Liver (tissue), 9 donors: ENCODE data around the gene RAI14. TPM values are rescaled to one million over a fixed set of nuclear protein-coding genes. Genes with fewer than 3 reads are reported as not detected.

Experiments
- DNase-seq: peaks from one replicate; pipeline ENCODE4 v3.0.0-alpha.2; 2017; ENCODE audit warnings: low spot score
- H3K27ac ChIP-seq, 2 donors: one replicate each; pipeline ENCODE4 v1.7.0; 2013; ENCODE audit warnings: inconsistent platforms in 2 of 2, low read length in 2 of 2, control low read depth in 1 of 2, low read depth in 1 of 2, mild to moderate bottlenecking in 1 of 2
- H3K27me3 ChIP-seq, 4 donors: one replicate each; pipeline versions ENCODE4 v1.6.1 to v1.7.0; 2013; ENCODE audit warnings: low read length in 3 of 4, inconsistent platforms in 1 of 4, mild to moderate bottlenecking in 1 of 4, moderate library complexity in 1 of 4; ENCODE audit not compliant: control insufficient read depth in 4 of 4, insufficient read depth in 4 of 4
- H3K36me3 ChIP-seq, 4 donors: one replicate each; pipeline versions ENCODE4 v1.6.1 to v1.7.0; 2013; ENCODE audit warnings: low read length in 3 of 4, mild to moderate bottlenecking in 3 of 4, low read depth in 1 of 4, moderate library complexity in 1 of 4; ENCODE audit not compliant: control insufficient read depth in 4 of 4, insufficient read depth in 3 of 4
- H3K4me1 ChIP-seq, 4 donors: one replicate each; pipeline versions ENCODE4 v1.6.1 to v1.7.0; 2013; ENCODE audit warnings: low read length in 3 of 4, mild to moderate bottlenecking in 3 of 4, moderate library complexity in 1 of 4; ENCODE audit not compliant: control insufficient read depth in 4 of 4, insufficient read depth in 4 of 4
- H3K4me3 ChIP-seq, 3 donors: one replicate each; pipeline versions ENCODE4 v1.6.1 to v1.7.0; 2013; ENCODE audit warnings: low read length in 3 of 3, control low read depth in 1 of 3, low read depth in 1 of 3, mild to moderate bottlenecking in 1 of 3
- H3K9ac ChIP-seq, 2 donors: one replicate each; pipeline ENCODE4 v1.7.0; 2013; ENCODE audit warnings: low read length in 2 of 2, mild to moderate bottlenecking in 2 of 2, moderate library complexity in 2 of 2, control low read depth in 1 of 2, low read depth in 1 of 2
- H3K9me3 ChIP-seq, 4 donors: one replicate each; pipeline versions ENCODE4 v1.6.1 to v1.7.0; 2013; ENCODE audit warnings: low read length in 3 of 4; ENCODE audit not compliant: control insufficient read depth in 4 of 4
- ATF3 ChIP-seq: IDR thresholded peaks from 2 replicates; pipeline ENCODE4 v1.6.1; 2016; ENCODE audit warnings: antibody characterized with exemption
- CTCF ChIP-seq: fragments of 150-350 bp; IDR thresholded peaks from 2 replicates; pipeline ENCODE4 v1.5.1; 2017; ENCODE audit warnings: improper control_type of control experiment, low read depth, low read length; ENCODE audit not compliant: missing input control
- EGR1 ChIP-seq, 2 donors: IDR thresholded peaks; 2 replicates each; pipeline ENCODE4 v1.6.1; 2016 to 2018; ENCODE audit warnings: antibody characterized with exemption in 2 of 2, low read depth in 2 of 2
- FOXA1 ChIP-seq: IDR thresholded peaks from 2 replicates; pipeline ENCODE4 v1.6.1; 2016; ENCODE audit warnings: antibody characterized with exemption
- FOXA2 ChIP-seq: IDR thresholded peaks from 2 replicates; pipeline ENCODE4 v1.6.1; 2016; ENCODE audit warnings: antibody characterized with exemption
- GABPA ChIP-seq, 2 donors: IDR thresholded peaks in 1 of 2; conservative IDR thresholded peaks in 1 of 2; 2 replicates each; pipeline ENCODE4 v1.6.1; 2016; ENCODE audit warnings: antibody characterized with exemption in 2 of 2, mild to moderate bottlenecking in 1 of 2, moderate library complexity in 1 of 2
- HNF4A ChIP-seq, 2 donors: conservative IDR thresholded peaks; 2 replicates each; pipeline ENCODE4 v1.6.1; 2016; ENCODE audit warnings: antibody characterized with exemption in 2 of 2, mild to moderate bottlenecking in 2 of 2
- HNF4G ChIP-seq: IDR thresholded peaks from 2 replicates; pipeline ENCODE4 v1.6.1; 2016; ENCODE audit warnings: antibody characterized with exemption
- JUND ChIP-seq, 2 donors: IDR thresholded peaks; 2 replicates each; pipeline ENCODE4 v1.6.1; 2016; ENCODE audit warnings: antibody characterized with exemption in 2 of 2
- MAX ChIP-seq: IDR thresholded peaks from 2 replicates; pipeline ENCODE4 v1.6.1; 2016; ENCODE audit warnings: antibody characterized with exemption
- NR2F2 ChIP-seq: IDR thresholded peaks from 2 replicates; pipeline ENCODE4 v1.6.1; 2016; ENCODE audit warnings: antibody characterized with exemption
- RAD21 ChIP-seq, 2 donors: IDR thresholded peaks; 2 replicates each; pipeline ENCODE4 v1.6.1; 2016; ENCODE audit warnings: antibody characterized with exemption in 2 of 2, mild to moderate bottlenecking in 2 of 2
- REST ChIP-seq: IDR thresholded peaks from 2 replicates; pipeline ENCODE4 v1.6.1; 2016; ENCODE audit warnings: antibody characterized with exemption, mild to moderate bottlenecking
- RXRA ChIP-seq, 2 donors: IDR thresholded peaks; 2 replicates each; pipeline ENCODE4 v1.6.1; 2017 to 2018; ENCODE audit warnings: antibody characterized with exemption in 2 of 2, mild to moderate bottlenecking in 1 of 2
- SP1 ChIP-seq: IDR thresholded peaks from 2 replicates; pipeline ENCODE4 v1.6.1; 2018; ENCODE audit warnings: antibody characterized with exemption, mild to moderate bottlenecking
- TAF1 ChIP-seq: conservative IDR thresholded peaks from 2 replicates; pipeline ENCODE4 v1.6.1; 2016; ENCODE audit warnings: antibody characterized with exemption, mild to moderate bottlenecking
- YY1 ChIP-seq: IDR thresholded peaks from 2 replicates; pipeline ENCODE4 v1.6.1; 2016; ENCODE audit warnings: antibody characterized with exemption, mild to moderate bottlenecking
- ZBTB33 ChIP-seq: IDR thresholded peaks from 2 replicates; pipeline ENCODE4 v1.6.1; 2016; ENCODE audit warnings: antibody characterized with exemption
- WGBS: extraction: QIAGEN DNeasy Blood & Tissue Kit; methylation state at CpG from one replicate; pipeline ENCODE4 v1.1.7; 2013; 5-methylcytosine and 5-hydroxymethylcytosine counted together
- polyA plus RNA-seq, 2 donors: library from polyadenylated mRNA; stranded (reverse) in 1 of 2; unstranded in 1 of 2; fragments of 200-250 nt in 1 of 2; fragments of >200 nt in 1 of 2; fragmentation: Nextera tagmentation in 1 of 2; extraction: Ambion mirVana in 1 of 2; gene quantifications; one replicate each; pipeline versions ENCODE4 v1.2.1 to v1.2.3, GENCODE V29; 2013 to 2015
- total RNA-seq, 2 donors: library from RNA; depleted of rRNA; stranded (reverse); fragments of >200 nt; gene quantifications; one replicate each; pipeline ENCODE4 v1.2.3, GENCODE V29; 2014
- donor health status: healthy.
- donor health status: healthy.
- donor health status: healthy.
- donor health status: healthy.
- donor health status: healthy.

The RAI14 gene
- total and polyA plus RNA-seq, 4 donors: 7.8 to 21.4 (median 11.4) TPM

GRCh38 chr5:34813509-34813908, 157.4 kb downstream of the RAI14 start:
- Histone ChIP-seq H3K9ac (no peak overlapping the region), H3K4me1 (no peaks in the 10 kb centered on the region), H3K9me3 (no peaks in the 10 kb centered on the region), H3K27ac (no peak overlapping the region), H3K4me3 (no peak overlapping the region), H3K36me3 (peaks cover 0 to 37% (median 19%) of the 10 kb centered on the region in 4 donors), H3K27me3 (no peaks in the 10 kb centered on the region)
- DNase-seq: no peak
- TF ChIP-seq RXRA (IDR thresholded peaks at IDR 0.05): no peak
- no peak for TF ChIP-seq ATF3
- TF ChIP-seq SP1: no peak
- no peak for TF ChIP-seq CTCF
- 86% methylated on average over 3 of the region's 3 CpGs for WGBS

- Histone ChIP-seq H3K36me3 (peaks cover 1 to 49% (median 22%) of the 10 kb centered on the region in 4 donors), H3K9me3 (no peaks in the 10 kb centered on the region), H3K4me1 (no peaks in the 10 kb centered on the region), H3K27ac (no peak overlapping the region), H3K27me3 (no peaks in the 10 kb centered on the region), H3K9ac (no peak overlapping the region), H3K4me3 (no peak overlapping the region)
- DNase-seq: no peak
- WGBS: 91% methylated on average over 3 of the region's 3 CpGs
- TF ChIP-seq NR2F2 (no peak), REST (no peak), ATF3 (no peak), RXRA (IDR thresholded peaks at IDR 0.05) (no peak), MAX (no peak), CTCF (no peak), GABPA (IDR thresholded peaks at IDR 0.05 in 1 of 2, conservative IDR thresholded peaks at IDR 0.05 in 1 of 2) (no peak), SP1 (no peak), TAF1 (no peak), ZBTB33 (no peak), FOXA1 (no peak), HNF4G (no peak), RAD21 (IDR thresholded peaks at IDR 0.05) (no peak), JUND (IDR thresholded peaks at IDR 0.05) (no peak), EGR1 (IDR thresholded peaks at IDR 0.05; ENCODE audit: low read depth in 2 of 2) (no peak), FOXA2 (no peak), YY1 (no peak), HNF4A (conservative IDR thresholded peaks at IDR 0.05) (no peak)
Observed at GRCh38 chr5:34817558-34818351, 161.6 kb downstream of the RAI14 start.
